Measurements from ENCODE around the gene MRPL23.

MRPL23 gene

DNA sequence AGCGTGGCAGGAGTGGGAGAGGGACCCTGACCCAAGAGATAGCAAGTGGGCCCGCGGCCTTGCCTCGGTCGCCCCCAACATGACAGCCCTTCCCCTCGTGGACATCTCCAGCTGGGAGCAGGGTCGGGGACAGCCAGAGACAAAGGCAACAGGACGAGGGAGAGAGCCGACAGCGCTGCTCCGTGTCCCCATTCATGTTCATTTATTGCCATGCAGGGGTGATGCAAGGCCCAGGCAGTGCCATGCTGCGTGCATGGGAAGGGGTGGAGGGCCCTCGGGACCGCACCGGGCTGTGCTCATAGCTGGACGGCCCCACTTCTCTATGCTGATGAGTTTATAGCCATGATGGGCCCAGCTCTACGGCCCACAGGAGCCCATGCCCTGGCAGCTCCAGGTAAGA, 12.7 kb downstream of the MRPL23 start:
- no peak for DNase-seq

DNA sequence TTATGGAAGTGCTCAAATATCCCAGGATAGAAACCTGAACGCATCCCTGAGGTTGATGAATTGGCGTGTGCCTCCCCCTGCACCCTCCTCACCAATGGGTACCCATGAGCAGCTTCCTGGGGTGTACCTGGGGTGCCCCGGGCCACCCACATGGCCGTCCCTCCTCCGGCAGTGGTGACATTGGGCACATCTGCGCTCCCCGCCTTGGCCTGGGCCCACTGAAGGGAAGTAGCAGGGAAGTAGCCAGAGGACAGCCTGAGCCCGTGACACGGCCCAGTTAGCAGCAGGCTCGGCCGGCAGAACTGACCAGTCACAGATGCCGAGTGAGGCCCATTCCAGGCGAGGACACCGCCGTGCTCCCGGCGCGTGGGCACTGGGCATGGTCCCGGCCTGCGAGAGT, 16.7 kb downstream of the MRPL23 start:
- DNase-seq, result no peak

DNA sequence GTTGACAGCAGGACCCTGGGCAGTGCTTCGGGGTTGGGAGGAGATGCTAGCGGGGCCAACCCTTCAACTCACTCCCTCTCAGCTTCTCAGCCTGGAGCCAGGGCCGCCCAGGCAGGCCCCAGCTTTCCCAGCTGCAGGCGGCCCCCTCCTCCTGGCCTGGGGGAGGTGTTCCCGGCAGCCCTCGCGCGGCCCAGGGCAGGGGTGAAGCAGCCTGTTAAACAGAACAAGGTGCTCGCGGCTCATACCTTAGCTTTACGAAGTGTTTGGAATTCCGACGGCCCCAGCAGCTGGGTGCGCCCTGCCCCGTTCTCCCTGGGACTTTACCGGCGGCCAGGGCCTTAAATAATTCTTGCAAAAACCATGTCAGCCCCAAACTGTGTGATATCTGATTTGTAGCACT, 17.2 kb downstream of the MRPL23 start:
- DNase-seq, result no peak

DNA sequence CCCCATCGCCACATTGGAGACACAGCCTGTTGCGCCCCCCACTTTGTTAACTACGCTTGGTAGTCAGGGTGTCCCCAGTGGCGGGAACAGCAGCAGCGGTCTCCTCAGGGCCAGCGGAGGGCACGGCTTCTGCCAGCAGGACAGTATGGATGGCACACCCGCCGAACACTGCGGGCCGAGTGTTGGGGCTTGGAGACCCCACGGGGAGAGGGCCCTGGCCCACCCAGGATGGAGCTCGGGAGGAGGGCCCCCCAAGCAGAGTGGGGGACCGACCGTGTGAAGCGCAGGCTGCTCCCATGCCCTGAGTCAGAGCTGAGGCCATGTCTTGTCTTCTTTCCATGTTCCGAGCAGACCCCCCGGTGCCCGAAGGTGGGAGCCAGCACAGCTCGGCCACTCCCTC, 17.8 kb downstream of the MRPL23 start:
- DNase-seq, result no peak

DNA sequence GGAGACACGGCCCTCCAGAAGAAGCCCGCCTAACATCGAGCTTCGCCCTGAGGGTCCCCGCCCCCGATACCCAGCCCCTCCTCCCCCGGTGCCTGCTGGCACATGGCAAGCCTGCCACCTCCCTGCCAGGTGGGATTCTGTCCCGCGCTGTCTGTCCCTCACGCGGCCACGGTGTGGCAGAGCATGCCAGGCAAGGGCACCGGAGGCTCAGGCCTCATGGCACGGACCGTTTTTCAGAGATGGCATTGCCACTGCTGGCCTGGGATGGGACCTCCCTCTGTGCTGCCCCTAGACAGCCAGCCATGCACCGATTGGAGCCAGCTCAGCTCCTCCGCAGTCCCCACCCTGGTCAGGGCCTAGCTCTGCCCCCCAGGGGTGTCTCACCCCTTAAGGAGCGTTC, 19.4 kb downstream of the MRPL23 start:
- DNase-seq, result no peak

DNA sequence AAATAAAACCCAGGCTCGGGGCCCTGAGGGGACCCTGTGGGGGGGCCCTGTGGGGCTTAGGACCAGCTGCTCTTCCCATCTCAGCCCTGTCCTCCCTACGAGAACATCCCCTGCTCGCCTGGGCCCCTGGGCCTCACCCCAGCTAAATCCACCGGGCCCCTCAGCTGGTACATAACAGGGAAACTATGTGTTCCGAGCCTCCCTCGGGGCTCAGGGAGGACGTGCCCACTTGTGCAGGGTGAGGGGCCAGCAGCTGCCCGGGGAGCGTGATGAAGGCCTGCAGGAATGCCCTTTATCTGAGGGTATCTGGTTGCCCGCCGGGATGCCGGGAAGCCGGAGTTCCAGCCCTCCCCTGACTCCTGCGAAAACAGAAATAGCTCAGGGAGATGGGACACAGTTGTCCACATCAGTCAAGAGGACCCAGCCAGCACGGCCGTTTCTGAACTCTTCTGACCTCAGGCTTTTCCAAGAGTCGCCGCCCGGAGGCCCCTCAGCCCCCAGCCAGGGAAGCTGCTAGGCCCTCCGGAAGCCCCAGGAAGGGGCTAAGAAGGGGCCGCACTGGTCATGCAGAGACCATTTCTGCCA, 20.6 kb downstream of the MRPL23 start:
- DNase-seq, result no peak

DNA sequence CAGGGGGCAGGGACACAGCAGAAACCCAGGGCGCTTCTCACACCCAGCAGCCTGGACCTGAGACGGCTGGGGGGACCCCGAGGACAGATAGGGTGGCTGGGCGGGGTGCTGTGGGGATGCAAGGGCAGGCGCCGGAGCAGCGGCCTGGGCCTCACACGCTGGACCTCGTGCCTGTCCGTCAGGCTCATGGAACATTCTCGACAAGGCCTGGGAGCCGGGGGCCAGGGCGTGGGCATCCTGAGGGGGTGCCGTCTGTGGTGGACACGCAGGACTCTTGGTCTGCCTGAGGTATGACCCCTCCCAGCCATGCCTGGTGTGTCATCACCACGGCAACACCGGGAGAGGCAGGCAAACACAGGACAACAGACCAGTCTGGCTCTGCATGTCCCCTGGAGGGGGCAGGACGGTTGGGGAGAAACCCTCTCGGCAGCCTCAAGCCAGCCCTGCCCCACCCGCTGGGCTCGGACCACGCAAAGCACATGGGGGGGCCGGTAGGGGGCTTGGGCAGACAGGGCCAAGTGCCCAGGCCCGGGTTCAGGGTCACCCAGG, 21.4 kb downstream of the MRPL23 start:
- no peak for DNase-seq

DNA sequence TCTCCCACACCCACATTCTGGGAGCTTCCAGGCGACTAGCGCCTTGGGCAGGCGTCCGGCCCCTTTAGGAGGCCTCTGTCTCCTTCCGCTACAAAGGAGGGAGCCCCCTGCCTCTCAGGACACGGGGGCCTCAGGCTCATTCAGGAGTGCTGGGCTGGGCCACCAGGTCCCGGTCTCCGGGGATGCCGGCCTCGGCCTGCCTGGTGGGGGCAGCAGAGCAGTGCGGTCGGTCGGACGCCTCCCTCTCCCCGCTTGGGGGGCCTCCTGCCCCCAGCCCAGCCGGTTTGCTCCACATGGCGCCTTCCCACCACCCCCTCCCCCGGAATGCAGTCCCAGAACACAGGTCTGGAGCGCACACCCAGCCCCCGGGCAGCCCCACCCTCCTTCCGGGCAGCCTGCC, 21.9 kb downstream of the MRPL23 start:
- no peak for DNase-seq

DNA sequence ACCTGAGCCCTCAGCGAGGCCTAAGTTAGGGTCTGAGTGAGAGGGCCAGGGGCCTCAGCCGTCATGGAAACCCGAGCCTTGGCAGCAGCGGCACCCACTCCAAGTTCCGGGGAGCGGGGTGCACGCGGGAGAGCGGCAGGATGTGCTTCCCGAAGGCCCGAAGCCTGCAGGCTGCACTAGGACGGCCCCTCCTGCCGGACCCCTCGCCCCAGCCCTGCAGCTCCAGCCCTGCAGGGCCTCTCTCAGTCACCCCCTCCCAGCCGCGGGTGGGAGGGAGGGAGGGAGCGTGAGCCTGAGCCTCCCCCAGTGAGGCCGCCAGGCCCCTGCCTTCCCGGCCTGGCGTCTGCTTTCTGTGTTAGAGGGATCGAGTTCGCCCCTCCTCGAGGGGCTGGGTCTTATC, 22.6 kb downstream of the MRPL23 start:
- no peak for DNase-seq

DNA sequence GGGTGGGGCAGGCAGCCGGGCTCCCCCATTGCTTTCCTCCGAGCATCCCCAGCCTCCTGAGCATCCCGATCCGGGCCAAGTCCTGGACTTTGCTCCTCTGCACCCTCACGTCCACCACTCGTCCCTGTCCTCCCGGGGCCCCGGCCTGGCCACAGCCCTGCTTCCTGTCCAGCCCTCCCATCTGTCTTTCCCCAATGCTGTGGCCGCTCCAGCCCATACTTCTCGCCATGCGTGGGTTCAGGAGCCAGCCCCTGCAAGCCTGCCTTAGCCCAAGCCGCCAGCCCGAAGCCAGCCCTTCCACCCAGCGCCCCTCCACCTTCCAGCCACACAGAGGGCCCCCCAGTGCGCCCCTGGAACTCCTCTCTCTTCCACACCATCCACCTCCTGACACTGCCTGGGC, 23.8 kb downstream of the MRPL23 start:
- no peak for DNase-seq

DNA sequence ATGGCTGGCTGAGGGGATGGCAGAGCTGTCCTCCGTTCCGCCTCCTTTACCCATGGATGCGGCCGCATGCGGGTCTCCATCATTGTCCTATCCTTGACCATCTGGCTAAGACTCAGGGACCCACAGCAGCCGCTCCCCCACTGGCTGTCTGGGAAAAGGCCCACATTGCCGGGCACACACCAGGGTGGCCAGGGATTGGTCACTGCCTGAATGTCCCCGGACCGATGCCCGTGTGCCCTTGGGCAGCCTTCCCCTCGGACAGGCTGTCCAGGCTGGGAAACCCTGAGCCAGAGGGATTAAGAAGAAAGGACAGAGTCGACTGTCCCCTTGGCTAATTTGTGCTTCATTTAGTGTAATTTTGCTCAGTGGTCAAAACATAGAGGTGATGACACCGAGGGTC, 28.1 kb downstream of the MRPL23 start:
- DNase-seq, result no peak

DNA sequence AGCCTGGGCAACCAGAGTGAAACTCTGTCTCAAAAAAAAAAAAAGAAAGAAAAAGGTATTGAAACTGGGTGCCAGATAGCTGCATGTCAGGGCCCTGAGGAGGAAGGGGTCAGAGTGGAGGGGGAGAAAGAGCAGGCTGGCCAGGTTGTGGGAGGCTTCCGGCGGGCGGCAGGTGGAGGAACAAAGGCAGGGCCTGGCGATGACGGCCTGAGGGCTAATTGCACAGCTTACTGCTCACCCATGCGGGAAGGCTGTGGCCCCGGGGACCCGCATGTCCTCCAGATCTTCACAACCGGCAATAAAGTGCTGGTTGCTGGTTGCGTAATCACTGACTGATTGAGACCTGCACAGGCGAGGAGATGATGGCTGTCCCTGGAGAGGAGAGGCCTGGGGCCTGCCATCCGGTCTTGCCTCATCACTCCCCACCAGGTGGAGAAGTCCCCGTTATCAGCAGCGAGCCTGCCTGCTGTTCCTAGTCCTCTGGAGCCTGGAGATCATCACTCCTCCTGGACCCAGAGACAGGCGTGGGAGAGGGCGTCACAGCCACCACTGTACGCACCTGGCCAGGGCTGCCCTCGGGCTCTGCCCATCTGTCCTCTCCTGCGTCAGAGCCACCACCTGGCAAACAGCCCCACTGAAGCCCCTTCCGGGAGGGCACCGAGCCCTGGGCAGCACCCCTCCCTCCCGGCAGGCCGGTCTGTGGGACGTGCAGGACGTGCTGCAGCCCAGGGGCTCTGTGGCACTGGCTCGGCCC, 31.8 kb downstream of the MRPL23 start:
- DNase-seq, result no peak

DNA sequence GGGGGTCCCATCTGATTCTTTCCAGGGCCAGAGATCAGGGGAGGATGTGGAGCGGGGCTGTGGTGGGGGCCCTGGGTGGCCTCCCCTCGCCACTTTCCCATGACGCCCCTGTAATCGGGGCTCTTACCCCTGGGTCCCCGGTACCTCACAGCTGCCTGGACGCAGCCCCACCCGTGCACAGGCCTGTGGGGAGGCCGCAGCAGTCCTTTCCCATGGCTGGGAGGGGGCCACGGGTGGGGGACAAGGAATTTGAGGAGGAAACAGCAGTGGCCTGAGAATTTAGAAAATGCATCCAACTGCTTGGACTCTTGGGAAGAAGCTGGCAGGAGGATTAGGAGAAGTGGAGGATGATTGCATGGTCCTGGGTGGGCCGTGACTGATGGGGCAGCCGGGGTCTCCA, 32.5 kb downstream of the MRPL23 start:
- DNase-seq, result no peak

DNA sequence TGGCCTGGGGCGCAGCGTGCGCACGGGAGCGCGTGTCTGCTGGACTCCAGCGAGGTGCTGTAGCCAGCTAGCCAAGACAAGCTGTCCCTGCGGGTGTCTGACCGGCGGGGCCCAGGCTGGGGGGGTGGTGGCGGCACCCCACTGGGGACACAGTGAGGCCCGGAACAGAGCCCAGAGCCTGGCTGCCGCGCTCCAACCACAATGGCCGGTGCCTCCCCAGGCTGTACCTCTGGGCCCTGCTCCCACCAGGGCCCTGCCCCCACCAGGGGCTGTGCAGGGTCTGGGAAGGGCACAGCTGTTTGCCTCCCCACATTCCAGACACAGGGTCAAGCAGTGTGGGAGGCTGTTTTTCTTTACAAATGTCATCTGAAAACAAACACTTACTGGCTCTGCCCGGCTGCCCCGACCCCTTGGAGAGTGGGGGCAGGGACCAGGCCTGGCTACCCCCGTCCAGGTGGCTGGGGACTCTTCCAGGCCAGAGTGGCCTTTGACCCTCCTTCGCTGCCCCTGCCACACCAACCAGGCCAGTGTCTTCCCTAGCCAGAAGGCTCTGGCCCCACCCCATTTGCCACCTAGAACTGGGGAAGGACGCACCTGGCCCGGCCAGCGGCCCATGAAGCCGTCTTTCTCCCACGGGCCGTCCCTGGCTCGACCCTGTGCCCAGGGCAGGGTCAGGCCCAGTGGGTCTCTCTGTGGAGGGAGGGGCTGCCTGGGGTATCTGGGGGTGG, 35.9 kb downstream of the MRPL23 start:
- DNase-seq, result no peak

DNA sequence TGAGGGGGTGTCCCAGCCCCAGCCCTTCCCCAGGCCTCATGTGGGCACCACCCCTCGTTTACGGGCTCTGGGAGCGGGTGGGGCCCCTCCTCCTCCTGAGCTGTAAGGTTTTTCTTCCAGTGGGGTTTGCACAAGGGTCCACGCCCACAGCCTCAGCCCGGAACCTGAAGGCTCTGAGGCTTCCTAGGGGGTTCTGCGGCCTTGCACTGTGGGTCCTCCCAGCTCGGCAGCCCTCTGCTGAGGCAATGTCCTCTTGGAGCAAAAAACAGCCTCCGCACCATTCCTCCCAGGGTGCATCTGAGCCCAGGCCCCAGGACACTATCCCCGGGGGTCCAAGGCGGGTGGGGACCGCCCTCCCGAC, 36.4 kb downstream of the MRPL23 start:
- no peak for DNase-seq

DNA sequence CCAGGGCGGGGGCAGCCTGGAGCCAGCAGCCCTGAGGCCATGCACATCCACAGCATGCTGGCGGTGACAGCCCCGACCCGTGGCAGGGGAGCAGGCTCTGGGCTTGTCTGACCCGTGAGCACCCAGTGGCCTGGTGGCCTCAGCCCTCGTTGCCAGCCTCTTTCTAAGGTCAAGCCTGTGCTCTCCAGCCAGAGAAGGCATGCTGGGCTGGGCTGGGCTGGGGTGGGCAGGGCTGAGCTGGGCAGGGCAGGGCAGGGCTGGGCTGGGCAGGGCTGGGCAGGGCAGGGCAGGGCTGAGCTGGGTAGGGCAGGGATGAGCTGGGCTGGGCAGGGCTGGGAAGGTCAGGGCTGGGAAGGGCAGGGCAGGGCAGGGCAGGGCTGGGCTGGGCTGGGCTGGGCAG, 39.9 kb downstream of the MRPL23 start:
- no peak for DNase-seq

DNA sequence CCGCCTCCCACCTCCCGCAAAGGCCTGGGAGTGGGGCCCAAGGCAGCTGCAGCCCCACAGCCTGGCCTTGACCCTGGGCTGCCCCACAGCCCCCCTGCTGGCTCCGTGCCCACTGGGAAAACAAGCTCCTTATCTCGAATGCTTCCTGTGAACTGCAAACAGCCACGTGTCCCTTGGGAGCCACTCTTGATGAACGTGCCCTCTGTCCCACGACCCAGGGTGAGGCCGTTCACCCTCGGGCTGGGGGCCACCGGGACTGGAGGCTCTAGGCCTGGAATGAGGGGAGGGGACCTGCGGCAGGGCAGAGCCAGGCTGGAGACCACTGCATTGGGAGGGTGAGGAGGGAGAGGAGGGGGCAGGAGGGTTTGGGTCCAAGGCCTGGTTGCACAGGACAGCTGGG, 41.0 kb downstream of the MRPL23 start:
- DNase-seq, result no peak

DNA sequence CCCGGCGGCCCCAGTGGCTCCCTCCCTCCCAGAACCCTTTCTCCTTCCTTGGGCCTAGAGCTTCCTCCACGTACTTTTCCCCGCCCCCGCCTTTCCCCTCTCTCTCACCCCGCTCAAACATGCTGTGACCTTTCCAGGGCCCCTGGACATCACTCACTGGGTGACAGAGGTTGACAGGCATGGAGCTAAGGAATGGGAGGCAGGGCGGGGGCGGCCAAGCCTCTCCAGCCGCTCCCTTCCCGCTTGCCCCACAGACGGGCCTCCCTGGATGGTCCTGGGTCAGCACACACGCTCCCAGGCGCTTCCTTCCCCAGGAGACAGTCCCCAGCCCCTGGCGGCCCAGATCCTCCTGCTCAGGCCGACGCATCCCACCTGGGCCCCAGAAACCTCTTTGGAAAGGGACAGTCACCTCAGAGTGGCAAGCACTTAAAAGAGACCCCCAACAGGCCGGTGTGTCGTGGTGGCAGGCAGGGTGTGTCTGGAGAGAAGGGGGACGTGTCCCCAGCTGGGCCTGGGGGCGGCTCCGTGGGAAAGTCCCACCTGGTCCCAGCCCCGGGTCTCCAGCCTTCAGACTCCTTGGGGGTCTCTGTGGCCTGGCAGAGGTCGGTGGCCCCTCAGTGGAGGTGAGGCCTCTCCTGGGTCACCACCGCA, 41.7 kb downstream of the MRPL23 start:
- DNase-seq, result no peak

DNA sequence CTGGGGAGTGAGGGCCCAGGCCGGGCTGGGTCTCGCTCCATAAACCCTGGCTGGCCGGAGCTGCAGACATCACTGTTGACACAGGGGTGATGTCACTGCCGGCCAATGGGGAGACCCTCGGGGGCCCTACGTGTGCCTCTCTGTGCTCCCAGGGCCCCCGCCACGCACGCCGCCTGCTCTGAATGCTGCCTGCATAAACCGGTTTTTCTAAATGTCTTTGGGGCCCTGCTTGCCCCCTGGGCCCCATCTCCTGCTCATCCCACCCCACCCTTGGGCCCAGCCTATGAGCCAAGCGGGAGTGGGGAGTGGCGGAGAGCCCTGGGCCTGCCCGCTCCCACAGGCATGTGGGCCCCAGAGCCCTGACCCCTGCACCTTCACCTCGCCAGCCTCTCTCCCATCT, 42.8 kb downstream of the MRPL23 start:
- DNase-seq, result no peak

DNA sequence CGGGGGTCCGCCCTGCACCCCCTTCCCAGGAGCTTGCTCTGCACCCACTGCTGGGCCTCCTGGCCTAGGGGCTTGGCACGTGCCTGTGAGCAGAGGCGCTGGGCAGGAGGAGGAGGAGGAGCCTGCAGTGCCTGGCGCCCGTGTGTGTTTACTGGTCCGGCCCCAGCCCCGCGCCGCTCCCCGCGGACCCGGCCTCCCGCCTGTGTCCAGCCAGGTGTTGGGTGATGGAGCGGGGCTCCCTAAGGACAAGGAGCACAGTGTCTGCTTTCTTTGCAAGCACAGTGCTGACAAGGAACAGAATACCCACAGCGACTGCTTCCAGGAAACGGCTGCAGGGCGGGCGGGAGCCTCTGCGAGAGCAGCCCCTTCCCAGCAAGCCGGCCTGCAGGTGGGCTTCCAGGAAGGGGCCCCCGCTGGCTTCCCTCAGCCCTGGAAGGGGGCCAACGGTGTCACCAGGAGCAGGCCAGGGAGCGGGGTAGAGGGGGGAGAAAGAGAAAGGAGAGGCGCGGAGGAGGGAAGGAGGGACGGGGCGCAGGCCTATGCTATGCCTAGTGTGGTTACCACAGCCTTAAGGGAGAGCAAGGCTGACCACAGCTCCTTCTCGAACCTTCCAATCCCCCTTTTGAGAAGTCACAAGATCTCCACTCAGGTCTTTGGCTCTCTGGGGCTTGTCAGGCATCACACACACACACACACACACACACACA, 43.9 kb downstream of the MRPL23 start:
- DNase-seq, result no peak

DNA sequence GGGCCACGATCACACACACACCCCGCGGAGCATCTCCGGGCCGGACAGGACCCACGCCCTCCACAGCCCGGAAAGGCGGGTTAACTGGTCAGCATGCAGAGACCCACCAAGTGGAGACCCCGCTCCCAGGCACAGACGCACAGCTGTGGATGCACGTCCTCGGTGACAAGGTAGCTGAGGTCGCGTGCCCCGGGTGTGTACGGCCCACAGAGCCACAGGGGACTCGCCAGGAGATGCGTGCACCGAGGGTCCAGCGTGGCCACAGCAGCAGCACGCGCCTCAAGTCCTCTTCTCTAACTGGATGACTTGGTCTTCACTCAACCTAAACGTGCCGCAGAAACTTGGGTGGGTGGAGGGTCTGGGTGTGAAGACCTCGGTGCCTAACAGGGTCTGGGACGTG, 45.0 kb downstream of the MRPL23 start:
- DNase-seq, result no peak

DNA sequence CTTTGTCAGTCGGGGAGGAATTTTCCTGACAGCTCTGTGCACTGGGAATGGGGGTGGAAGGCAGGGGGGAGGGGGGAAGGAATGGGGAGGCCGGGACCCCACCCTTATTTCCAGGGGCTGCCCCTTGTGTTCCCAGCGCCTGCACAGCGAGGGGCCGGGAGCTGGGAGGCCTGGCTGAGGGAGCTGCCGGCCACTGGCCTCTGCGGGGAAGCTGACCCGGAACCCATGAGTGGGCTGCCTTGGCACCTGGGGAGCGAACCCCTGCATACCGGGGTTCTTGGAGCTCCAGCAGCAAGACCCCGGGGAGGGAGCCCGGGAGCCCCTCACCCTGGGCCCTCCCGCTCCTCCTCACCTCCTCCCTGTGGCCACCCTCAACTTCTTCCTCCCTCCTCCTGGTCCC, 47.0 kb downstream of the MRPL23 start:
- DNase-seq, result no peak

DNA sequence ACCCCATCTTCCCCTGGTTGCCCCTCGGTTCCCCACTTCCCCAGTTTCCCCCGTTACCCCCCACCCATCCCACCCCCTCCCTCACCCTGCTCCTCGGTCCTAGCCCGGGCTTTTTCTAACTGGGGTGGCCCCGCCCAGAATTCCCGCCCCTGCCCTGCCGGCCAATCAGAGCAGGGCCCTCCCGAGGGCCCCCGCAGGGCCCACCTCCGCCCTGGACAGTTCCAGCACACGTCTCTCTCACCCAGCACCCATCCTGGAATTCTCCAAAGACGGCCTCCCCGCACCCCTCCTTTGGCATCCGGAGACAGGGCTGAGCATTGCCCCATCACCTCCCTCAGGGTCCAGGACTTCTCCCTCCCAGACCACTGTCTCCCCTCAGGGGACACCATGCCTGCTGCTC, 50.6 kb downstream of the MRPL23 start, which contains the start of gene H19:
H19 (minus strand) TSS at position 88 of the 400 bp plus-strand sequence.
- no peak for DNase-seq

Data from NCI-H1694 treated with DMSO at 0.1 percent for 48 hours (cell line).